Activated CD4-positive, alpha-beta T cell treated with anti-CD3 and anti-CD28 coated beads, Interleukin-2, amount 50 U/mL, for 16 hours (primary cell): Measurements from ENCODE around the gene CRYBG2.
"Not testable (repeated sequence)": the region's sequence is repeated elsewhere in the genome, so short reads cannot be mapped to it uniquely, and the experiment has no call there.

Experiments used
- DNase-seq: peaks from one replicate; pipeline ENCODE4 v3.0.0-alpha.2; 2020

Gene CRYBG2, protein sequence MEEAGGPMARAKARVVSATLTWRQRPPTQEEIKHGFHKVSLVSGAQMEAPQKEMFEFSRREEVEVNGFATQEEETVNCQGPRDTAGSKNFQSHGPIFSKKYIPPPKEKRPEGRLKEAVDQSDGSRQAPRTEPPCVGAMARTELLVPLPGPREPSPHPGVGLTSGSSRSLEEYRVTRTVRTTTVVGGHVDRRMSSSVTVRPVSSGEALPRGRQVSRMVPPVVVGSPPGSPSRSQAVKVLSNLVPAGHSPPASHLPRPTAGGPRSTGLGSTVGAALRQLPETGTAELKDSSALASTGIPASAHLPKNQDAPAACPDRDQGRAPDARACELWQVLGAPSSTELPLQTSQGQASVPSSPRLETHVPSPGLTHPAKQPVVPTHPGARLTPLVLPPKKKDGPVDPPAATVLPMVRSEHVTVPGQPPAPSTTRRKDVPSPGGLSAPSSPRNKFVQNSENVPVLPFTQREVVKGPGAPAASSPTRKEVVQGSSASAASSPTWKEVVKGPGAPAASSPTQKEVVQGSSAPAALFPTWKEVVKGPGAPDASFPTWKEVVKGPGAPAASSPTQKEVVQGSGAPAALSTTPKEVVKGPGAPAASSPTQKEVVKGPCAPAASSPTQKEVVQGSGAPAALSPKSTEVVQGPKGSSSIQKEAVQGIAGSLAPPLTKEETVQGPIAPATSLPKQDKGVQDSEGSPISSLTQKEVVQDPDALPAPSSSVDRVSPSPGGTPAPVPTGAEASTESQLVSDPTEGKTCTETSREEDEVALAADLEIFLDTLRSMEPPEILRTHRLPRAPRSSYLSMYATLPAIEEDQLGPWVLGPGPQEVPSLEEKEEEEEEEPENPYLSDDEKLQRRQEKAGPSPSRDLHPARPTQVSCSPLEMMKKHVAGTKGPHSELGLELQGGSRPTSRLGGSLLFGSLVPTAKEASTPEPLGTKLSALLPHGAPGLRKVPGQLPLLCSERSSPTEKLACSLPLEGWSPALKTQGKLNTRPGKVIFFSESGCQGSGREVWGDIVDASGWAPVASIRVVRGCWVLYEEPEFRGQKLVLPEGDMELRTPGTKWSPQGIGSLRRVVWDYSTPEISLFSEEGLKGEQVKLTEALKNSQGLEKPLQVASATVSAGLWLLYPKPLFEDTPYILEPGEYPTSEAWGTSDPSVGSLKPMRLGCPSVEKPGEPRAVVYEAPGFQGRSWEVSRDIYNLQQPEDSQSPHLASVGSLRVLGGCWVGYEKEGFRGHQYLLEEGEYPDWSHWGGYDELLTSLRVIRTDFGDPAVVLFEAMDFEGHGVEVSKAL (N-terminal part only)

DNA sequence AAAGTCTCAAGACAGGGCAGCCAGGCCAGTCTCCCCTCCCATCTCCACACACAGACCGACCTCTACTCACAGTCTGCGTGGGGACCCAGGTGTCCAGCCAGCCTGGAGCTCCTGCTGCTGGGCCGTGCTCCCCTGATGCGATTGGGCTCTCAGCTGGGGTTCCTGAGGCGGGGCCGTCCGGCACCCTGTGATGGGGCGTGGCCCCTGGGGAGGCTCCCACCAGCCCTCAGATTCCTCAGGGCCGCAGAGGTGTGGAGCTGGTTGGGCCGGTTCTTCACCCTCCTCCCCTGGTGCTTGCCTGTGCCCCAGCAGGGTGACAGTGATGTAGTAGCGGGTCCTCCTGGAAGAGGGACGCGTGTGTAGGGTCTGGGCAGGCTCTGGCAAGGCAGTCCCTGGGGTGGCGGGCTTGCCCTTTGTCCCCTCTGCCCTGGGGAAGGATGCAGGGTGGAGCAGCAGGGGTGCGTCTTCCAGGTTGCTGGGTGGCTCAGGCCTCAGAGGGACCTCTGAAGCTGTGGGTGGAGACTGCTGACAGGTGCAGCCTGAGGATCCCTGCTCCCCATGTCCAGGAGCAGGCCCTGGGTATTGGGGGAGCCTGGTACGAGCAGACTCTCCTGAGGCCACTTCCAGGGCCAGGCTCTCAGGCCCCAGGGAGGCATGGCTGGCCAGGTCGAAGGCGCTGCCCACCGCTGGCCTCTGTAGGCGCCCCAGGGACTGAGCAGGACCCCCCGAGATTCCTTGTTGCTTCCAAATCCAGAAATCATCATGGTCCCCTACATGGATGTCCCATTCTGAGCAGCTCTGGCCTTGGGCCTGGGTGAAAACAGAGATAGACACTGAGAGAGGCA, at the start of gene CRYBG2:
Gene CRYBG2 (minus strand): TSS at position 155 of the 845 bp plus-strand sequence. CDS start 7,473 bp downstream, outside the sequence.
- DNase-seq, result no peak

DNA sequence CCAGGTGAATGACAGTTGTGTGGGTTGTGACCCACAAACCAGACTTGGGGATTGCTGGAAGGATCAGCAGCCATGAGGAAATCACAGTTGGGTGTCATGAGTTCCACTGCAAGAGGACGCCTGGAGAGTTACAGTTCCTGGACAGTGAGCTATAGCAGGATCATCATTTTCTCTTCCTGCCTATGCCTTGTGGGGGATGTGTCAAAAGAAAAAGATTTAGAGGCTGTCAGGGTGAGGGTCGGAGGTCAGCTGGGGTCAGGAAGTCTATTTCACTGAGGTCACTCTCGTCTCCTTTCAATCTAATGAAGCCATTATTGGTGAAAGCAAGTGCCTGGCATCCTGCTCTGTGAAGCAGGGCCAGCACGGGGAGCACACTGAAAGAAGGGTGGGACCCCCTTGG, 49.7 kb upstream of the CRYBG2 start:
- DNase-seq, result no peak

DNA sequence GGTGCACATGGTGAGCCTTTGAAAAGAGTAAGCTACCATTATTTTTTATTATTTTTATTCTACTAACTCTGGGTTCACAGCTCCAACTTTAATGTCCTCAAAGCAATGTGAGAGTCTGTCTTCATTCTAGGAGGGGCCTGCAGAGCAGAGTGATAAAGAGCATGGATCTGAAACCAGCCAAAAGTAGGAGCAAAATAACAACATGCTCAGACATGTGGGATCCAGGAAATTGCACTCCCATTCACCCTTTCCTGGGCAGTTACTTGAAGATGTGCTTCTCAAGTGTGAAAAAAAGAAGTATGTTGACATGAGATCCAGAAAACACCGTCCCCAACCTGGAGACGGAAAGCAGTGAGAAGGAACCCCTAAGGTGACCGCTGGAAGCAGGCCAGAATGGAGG, 48.0 kb upstream of the CRYBG2 start:
- DNase-seq, result no peak

DNA sequence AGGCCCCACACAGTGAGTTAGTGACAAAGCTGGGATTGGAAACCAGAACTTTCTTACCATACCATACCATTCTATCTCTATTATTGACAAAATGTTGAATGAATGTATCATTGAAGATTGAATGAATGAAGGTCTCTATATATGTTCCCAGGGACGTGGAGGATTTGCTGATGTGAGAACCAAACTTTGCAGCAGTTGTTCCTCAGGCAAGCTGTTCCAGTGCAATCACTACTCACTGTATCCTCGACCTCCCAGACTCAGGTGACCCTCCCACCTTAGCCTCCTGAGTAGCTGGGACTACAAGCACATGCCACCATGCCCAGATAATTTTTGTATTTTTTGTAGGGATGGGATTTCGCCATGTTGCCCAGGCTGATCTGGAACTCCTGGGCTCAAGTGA, 45.1 kb upstream of the CRYBG2 start:
- DNase-seq, result no peak

DNA sequence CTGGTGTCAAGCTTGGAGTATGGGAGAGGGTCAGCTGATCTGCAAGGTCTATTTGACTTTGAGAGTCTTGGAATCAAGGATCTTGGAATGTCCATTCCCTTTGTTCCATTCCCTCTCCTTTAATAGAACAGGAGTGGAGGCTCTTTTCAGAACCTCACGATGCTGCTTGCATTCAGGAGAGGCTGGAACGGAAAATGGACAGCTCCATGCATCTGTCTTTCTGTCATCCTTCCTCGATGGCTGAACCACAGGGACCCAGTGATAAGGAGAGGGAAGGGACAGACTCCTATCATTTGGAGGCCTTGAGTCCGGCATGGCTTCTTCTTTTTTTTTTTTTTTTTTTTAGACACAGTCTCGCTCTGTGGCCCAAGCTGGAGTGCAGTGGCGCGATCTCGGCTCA, 41.8 kb upstream of the CRYBG2 start:
- DNase-seq, result no peak

DNA sequence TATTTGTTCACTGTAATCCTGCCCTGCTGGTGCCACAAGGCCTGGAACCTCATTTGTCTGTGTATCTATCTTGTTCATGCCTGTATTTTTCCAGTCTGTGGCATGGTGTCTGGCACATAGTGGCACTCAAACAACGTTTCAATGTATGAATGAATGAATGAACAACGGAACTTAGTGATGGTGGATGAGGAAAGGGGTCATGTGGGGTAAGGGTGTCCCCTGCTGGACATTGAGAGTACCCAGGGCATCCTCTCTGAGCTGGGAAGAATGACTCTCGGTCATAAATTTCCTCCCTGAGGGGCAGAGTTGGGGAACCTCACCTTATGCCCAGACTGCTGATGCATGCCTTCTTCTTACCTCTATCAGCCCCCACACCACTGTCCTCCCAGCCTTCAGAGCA, 37.5 kb upstream of the CRYBG2 start:
- DNase-seq, result peak; percentile 34

DNA sequence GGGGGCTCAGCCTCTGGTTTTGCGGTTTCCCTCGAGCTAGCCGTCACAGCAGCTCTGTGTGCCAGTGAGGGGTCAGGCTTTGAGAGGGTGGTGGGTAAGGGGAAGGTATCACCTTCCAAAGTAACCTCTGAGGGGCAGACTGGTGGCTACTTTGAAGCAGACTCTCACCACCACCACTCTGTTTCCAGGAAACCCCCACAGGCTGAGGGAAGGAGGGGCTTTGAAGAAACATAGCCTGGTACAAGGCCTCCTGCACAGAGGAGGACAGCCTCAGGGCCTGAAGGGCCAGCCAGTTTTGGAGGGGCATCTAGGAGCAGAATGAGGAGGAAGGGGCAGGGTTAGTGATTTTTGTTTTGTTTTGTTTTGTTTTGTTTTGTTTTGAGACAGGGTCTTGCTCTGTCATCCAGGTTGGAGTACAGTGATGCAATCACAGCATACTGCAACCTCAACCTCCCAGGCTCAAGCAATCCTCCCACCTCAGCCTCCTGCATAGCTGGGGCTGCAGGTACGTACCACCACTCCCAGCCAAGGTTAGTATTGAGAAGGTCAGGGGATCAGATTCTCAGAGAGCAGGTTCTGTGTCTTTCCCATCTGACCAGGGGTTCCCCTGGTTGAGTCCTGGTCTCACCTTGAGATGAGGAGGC, 35.8 kb upstream of the CRYBG2 start:
- no peak for DNase-seq

DNA sequence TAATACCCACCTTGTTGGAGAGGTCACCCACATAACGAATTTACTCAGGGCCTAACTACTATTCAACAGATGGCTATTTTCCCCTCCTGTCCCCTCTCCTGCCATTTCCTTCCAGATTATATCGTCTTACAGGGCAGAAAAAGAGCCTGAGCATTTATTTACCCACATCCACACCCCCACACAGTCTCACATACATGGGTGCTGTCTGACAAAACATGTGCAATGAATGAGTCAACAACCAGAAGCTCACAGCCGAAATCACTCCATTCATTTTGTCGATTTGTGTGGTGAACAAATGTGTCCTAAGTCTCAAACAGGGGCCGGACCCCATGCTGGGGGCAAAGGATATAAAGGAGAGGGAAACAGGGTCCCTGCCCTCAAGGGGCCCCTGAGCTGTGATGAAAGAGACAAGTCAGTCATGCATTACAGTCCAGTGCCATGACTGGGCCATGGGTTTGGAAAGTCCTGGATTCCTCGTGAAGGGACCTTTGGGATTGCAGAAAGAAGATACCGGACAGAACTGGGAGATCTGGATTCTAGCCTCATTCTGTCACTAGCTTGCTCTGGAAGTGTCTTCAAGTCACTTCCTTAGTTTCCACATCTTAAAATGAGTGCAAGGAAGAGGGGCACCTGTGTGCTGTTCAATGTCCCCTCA, 35.0 kb upstream of the CRYBG2 start:
- no peak for DNase-seq

DNA sequence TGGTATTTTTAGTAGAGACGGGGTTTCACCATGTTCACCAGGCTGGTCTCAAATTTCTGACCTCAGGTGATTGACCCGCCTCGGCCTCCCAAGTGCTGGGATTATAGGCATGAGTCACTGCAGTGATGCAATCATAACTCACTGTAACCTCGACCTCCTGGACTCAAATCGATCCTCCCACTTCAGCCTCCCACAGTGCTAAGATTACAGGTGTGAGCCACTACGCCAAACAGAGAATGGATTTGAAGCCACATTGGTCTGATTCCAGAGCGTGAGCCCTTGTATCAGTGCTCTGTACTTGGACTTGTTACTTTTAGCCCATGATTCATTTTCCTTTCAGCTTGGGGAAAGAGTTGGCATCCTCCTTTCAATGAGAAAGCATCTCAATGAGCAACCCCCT, 33.5 kb upstream of the CRYBG2 start:
- no peak for DNase-seq

DNA sequence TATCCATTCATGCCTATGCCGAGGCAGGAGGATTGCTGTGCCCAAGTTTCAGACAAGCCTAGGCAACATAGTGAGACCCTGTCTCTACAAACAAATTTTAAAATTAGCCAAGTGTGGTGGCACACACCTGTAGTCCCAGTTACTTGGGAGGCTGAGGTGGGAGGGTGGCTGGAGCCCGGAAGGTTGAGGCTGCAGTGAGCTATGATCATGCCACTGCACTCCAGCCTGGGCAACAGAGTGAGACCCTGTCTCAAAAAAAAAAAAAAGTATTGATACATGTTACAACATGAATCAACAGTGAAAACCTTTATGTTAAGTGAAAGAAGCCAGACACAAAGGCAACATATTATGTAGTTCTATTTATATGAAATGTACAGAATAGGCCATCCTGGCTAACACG, 31.1 kb upstream of the CRYBG2 start:
- DNase-seq, result not testable (repeated sequence)

DNA sequence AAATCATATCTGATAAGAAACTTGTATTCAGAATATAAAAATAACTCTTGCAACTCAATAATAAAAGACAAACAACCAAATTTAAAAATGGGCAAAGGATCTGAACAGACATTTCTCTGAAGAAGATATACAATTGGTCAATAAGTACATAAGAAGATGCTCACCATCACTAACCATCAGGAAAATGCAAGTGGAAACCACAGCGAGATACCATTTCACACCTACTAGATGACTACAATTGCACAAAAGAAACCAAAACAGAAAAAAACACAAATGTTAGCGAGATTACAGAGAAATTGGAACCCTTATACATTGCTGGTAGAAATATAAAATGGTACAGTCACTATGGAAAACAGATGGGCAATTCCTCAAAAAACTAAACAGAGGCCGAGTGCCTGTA, 30.1 kb upstream of the CRYBG2 start:
- DNase-seq, result no peak

DNA sequence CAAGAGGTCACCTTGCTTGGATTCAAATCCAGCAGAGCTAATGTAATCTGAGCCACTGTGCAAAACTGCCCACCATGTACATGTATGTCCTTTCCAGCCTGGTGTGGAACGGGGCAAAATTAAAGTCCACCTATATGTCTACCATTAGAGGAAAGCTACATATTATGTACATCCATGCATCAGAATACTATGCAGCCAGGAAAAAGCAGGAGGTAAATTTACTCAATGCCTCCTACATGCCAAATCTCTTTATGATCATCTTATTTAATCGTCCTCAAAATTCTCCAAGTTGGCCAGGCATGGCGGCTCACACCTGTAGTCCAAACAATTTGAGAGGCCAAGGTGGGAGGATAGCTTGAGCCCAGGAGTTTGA, 24.9 kb upstream of the CRYBG2 start:
- no peak for DNase-seq

DNA sequence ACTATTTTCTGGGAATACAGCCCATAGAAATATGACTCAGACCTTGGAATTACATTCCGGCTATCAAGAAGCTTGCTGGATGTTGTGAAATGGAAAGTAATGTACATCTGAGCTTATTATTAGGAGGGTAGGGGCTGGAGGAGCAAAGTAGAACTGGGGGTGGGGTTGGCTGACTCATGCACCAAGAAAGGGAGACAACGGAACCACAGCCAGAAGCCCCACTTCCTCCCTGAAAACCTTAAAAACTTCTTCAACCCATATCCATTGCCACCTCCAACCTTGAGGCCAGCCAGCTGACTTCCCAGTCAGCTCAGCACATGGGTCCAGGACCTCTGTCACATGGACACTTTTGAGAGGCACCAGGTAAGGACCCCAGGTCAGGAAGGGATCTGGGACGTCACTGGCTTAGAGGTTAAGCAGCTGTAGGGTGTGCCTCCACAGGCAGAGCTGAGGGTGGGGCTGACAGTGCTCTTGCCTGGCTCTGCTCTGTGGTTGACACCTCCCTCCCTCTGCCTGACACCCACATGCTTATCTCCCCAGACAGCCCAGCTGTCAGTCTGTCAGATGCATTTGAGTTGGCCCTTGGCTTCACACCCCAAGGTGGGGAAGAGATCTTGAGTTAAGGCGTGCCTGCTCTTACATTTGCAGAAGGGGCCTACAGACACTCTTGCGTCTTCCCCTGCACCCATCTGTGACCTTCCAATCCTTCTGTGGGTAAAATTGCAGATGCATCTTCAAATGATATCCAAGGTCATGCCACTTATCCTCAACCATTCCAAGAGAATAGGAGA, 24.4 kb upstream of the CRYBG2 start:
- peak; percentile 89 for DNase-seq

DNA sequence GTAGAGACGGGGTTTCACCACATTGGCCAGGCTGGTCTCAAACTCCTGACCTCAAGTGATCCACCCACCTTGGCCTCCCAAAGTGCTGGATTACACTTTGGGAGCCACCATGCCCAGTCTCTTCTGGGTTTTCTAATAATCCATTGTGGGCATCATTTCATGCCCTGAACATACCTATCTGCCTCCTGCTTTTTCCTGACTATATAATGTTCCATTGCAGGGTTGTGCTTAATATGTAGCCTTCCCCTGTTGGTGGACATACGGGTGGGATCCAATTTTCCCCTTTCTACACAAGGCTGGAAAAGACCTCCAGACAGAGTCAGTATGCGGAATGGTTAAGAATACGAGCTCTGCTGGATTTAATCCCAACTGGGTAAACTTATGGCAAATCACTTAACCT, 22.1 kb upstream of the CRYBG2 start:
- no peak for DNase-seq

DNA sequence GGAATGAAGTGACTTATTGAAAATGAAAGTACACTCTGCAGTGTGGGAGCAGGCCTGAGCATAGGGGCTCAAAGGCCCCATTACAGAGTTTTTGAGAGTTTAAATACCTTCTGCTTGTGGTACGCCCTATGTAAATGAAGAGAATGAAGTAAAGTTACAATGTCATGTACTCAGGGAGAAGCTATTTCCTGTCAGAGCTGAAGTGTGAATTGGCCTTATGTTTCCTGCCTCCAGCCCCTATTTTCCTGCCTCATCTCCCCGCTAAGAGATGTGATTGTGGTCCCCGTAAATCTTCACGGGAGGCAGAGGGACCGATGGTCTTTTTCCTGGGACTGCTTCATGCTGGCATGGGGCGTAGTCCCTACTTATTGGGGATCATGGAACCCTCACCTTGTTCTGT, 21.2 kb upstream of the CRYBG2 start:
- DNase-seq, result no peak

DNA sequence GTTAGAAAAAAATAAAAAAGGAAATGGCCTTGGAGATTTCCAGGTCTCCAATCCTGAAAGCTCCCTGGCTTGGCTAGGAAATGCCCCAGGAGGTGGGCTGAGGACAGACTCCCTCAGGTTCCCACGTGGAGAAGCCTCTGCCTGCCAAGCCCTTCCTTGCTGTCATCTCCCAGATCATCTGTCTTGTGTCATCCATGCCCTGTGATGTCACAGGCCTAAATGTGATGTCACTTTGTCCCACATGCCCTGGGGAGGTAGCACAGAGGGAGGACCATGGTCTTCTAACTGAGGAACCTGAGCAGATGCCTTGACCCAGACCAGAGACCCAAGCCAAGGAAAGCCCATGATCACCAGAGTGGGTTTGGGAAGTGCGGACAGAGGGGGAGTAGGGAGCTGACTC, 20.4 kb upstream of the CRYBG2 start:
- DNase-seq, result not testable (repeated sequence)

DNA sequence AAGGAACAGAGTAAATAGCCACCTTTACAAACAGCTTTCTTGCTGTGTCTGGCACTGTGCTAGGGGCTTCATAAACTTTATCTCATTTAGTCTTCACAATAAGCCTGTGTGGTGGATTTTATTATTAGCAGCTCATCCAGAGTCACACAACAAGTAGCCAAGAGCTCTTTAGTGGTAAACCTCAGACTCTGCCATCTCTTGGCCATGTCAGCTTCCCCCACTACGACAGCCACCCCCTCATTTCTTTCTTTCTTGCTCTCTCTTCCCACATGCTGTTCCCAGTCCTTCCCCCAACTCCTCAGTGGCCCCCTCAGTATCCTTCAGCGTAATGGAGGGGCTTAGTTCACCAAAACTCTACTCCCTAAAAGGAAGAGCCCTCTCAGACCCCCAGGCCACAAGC, 19.9 kb upstream of the CRYBG2 start:
- no peak for DNase-seq

DNA sequence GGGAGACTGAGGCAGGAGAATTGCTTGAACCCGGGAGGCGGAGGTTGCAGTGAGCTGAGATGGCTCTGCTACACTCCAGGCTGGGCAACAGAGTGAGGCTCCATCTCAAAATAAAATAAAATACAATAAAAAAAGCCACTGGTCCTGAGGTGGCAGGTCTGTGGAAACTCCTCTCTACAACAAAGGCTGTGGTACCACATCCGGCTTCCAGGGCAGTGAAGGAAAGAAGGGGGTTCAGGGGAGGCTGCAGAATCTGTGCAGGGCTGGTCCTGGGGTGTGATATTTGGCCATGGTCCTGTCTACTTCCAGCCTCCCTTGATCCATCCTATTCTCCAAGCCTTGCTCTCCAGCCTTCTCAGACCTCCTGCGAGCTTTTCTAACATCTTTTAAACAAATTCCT, 19.4 kb upstream of the CRYBG2 start:
- peak; percentile 36 for DNase-seq

DNA sequence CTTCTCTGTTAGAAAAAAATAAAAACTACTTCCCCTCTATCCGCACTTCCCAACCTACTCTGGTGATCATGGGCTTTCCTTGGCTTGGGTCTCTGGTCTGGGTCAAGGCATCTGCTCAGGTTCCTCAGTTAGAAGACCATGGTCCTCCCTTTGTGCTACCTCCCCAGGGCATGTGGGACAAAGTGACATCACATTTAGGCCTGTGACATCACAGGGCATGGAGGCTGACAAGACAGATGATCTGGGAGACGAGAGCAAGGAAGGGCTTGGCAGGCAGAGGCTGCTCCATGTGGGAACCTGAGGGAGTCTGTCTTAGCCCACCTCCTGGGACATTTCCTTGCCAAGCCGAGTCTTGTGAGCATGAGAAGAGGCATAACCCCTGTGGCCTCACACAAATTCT, 18.7 kb upstream of the CRYBG2 start, which contains the start of gene ZNF683:
Gene ZNF683 (minus strand): TSS at position 140 of the 400 bp plus-strand sequence. CDS start 4,179 bp downstream, outside the sequence.
- DNase-seq, result not testable (repeated sequence)

DNA sequence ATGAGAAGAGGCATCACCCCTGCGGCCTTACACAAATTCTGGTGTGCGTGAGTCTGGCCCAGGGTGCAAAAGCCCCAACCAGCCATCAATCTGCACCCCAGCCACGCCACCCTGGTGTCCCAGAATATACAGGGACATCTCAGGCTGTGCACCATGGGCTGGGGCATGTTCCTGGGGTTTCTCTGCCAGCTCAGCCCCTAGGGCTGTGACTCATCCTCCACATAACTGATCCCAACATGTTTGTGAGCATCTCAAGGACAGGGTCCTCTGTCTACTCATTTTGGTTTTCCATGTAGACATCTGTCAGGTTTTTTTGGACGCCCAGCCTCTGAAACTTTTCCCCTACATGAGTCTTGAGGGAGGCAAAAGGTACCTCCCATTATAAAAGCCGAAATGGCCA, 18.1 kb upstream of the CRYBG2 start:
- no peak for DNase-seq
